Adrenal gland (tissue), 5 donors: ENCODE results near the gene ANKIB1.

ENCODE experiments used
- CTCF ChIP-seq, 6 experiments: fragments of 450-650 bp in 4 of 6; fragments of 200-600 bp in 2 of 6; sonication (generic) in 1 of 6; IDR thresholded peaks; 1 replicate in 5 of 6; 2 replicates in 1 of 6; pipeline versions ENCODE4 v1.5.1 to v1.8.0; 2016 to 2021; ENCODE audit warnings: antibody characterized with exemption in 6 of 6, mild to moderate bottlenecking in 2 of 6, moderate library complexity in 1 of 6
- POLR2A ChIP-seq, 2 donors: fragments of 450-650 bp; IDR thresholded peaks; one replicate each; pipeline ENCODE4 v1.6.1; 2017; ENCODE audit warnings: antibody characterized with exemption in 2 of 2, mild to moderate bottlenecking in 2 of 2, moderate library complexity in 1 of 2
- donor health status: DM: no; HTN: no; CAD: no.

- no peak for TF ChIP-seq CTCF (IDR thresholded peaks at IDR 0.05)
- TF ChIP-seq POLR2A (IDR thresholded peaks at IDR 0.05) = no peak
Observed at GRCh38 chr7:92332782-92333181, 87.0 kb downstream of the ANKIB1 start.
